ENCODE data around the gene EVX2. TPM values are rescaled to one million over a fixed set of nuclear protein-coding genes. Genes with fewer than 3 reads are reported as not detected.

The EVX2 gene
- total and polyA plus RNA-seq, 4 donors: not detected

GRCh38 chr2:176090862-176091261, 7.1 kb upstream of the EVX2 start:
- ATAC-seq (ENCODE audit: insufficient read depth, low FRiP score) (no peak), DNase-seq (peak in 1 of 3 donors; percentile 30)
- Histone ChIP-seq H3K4me3 (no peak overlapping the region), H3K9ac (ENCODE audit: insufficient read depth in 1 of 2, low read length in 2 of 2) (no peak overlapping the region), H3K9me3 (ENCODE audit: control insufficient read depth in 4 of 4, insufficient read depth in 3 of 4, low read length in 3 of 4) (peaks cover 0 to 20% (median 0%) of the 10 kb centered on the region in 4 donors), H3K27ac (ENCODE audit: low read depth in 1 of 2, low read length in 1 of 2) (no peak overlapping the region), H3K27me3 (ENCODE audit: control insufficient read depth in 3 of 3, insufficient read depth in 3 of 3, low read length in 2 of 3) (peaks cover 8 to 94% (median 92%) of the 10 kb centered on the region in 3 donors), H3K4me1 (ENCODE audit: control insufficient read depth in 5 of 5, insufficient read depth in 5 of 5, low read length in 5 of 5) (peaks cover 0 to 22% (median 0%) of the 10 kb centered on the region in 5 donors), H3K36me3 (ENCODE audit: control insufficient read depth in 4 of 4, insufficient read depth in 4 of 4, low read length in 4 of 4) (no peaks in the 10 kb centered on the region)
- WGBS, 2 donors: 20 to 25% methylated on average over 5 of the region's 5 CpGs
- TF ChIP-seq CTCF (IDR thresholded peaks at IDR 0.05; ENCODE audit: control extremely low read depth, extremely low read depth): no peak

GRCh38 chr2:176089843-176090395, 6.2 kb upstream of the EVX2 start:
- no peak overlapping the region for H3K9ac ChIP-seq (ENCODE audit: insufficient read depth in 1 of 2, low read length in 2 of 2)
- TF ChIP-seq CTCF (IDR thresholded peaks at IDR 0.05; ENCODE audit: control extremely low read depth, extremely low read depth): no peak
- H3K27me3 ChIP-seq (ENCODE audit: control insufficient read depth in 3 of 3, insufficient read depth in 3 of 3, low read length in 2 of 3): peaks cover 8 to 94% (median 92%) of the 10 kb centered on the region in 3 donors
- no peak overlapping the region for H3K4me3 ChIP-seq
- DNase-seq: no peak
- H3K27ac ChIP-seq (ENCODE audit: low read depth in 1 of 2, low read length in 1 of 2): no peak overlapping the region
- no peaks in the 10 kb centered on the region for H3K36me3 ChIP-seq (ENCODE audit: control insufficient read depth in 4 of 4, insufficient read depth in 4 of 4, low read length in 4 of 4)
- no peak for ATAC-seq (ENCODE audit: insufficient read depth, low FRiP score)
- peaks cover 0 to 20% (median 0%) of the 10 kb centered on the region in 4 donors for H3K9me3 ChIP-seq (ENCODE audit: control insufficient read depth in 4 of 4, insufficient read depth in 3 of 4, low read length in 3 of 4)
- peaks cover 0 to 31% (median 0%) of the 10 kb centered on the region in 5 donors for H3K4me1 ChIP-seq (ENCODE audit: control insufficient read depth in 5 of 5, insufficient read depth in 5 of 5, low read length in 5 of 5)

GRCh38 chr2:176088937-176089842, 5.4 kb upstream of the EVX2 start:
- TF ChIP-seq CTCF (IDR thresholded peaks at IDR 0.05; ENCODE audit: control extremely low read depth, extremely low read depth): no peak
- Histone ChIP-seq H3K4me1 (ENCODE audit: control insufficient read depth in 5 of 5, insufficient read depth in 5 of 5, low read length in 5 of 5) (peaks cover 0 to 35% (median 0%) of the 10 kb centered on the region in 5 donors), H3K9ac (ENCODE audit: insufficient read depth in 1 of 2, low read length in 2 of 2) (no peak overlapping the region), H3K4me3 (no peak overlapping the region), H3K36me3 (ENCODE audit: control insufficient read depth in 4 of 4, insufficient read depth in 4 of 4, low read length in 4 of 4) (no peaks in the 10 kb centered on the region), H3K9me3 (ENCODE audit: control insufficient read depth in 4 of 4, insufficient read depth in 3 of 4, low read length in 3 of 4) (peaks cover 0 to 18% (median 0%) of the 10 kb centered on the region in 4 donors), H3K27ac (ENCODE audit: low read depth in 1 of 2, low read length in 1 of 2) (no peak overlapping the region), H3K27me3 (ENCODE audit: control insufficient read depth in 3 of 3, insufficient read depth in 3 of 3, low read length in 2 of 3) (peaks cover 8 to 94% (median 92%) of the 10 kb centered on the region in 3 donors)
- ATAC-seq (ENCODE audit: insufficient read depth, low FRiP score) (no peak), DNase-seq (peak in 1 of 3 donors; percentile 11)
- WGBS, 2 donors: 6 to 8% methylated on average over 6 of the region's 6 CpGs
